ENCODE results near the gene ATP5MC3. TPM values are rescaled to one million over a fixed set of nuclear protein-coding genes. Genes with fewer than 3 reads are reported as not detected.
A peak's percentile ranks its signal among the peaks of the same experiment; 100 is the strongest.

ATP5MC3 gene
- total and polyA plus RNA-seq, 2 donors from 2014 or later, result 189 to 990 TPM

GRCh38 chr2:175143191-175143590 is 38.3 kb downstream of the ATP5MC3 start:
- no peaks in the 10 kb centered on the region for H3K9me3 ChIP-seq (ENCODE audit: control insufficient read depth in 2 of 3, insufficient read depth in 1 of 3, low read length in 3 of 3)
- FAIRE-seq, result peak; percentile 73
- intact Hi-C loops (cut with DNase I), result no loop called here
- no peak overlapping the region for H3K9ac ChIP-seq (ENCODE audit: low read length in 3 of 3)
- no peaks in the 10 kb centered on the region for H3K4me1 ChIP-seq (ENCODE audit: control insufficient read depth in 2 of 3, insufficient read depth in 2 of 3, low read depth in 1 of 3, low read length in 3 of 3)
- DNase-seq, result no peak
- H3K27ac ChIP-seq (ENCODE audit: low read depth in 2 of 2, low read length in 2 of 2), result no peak overlapping the region
- no peak overlapping the region for H3K4me3 ChIP-seq (ENCODE audit: low read length in 3 of 3)
- TF ChIP-seq, protein P1, sequence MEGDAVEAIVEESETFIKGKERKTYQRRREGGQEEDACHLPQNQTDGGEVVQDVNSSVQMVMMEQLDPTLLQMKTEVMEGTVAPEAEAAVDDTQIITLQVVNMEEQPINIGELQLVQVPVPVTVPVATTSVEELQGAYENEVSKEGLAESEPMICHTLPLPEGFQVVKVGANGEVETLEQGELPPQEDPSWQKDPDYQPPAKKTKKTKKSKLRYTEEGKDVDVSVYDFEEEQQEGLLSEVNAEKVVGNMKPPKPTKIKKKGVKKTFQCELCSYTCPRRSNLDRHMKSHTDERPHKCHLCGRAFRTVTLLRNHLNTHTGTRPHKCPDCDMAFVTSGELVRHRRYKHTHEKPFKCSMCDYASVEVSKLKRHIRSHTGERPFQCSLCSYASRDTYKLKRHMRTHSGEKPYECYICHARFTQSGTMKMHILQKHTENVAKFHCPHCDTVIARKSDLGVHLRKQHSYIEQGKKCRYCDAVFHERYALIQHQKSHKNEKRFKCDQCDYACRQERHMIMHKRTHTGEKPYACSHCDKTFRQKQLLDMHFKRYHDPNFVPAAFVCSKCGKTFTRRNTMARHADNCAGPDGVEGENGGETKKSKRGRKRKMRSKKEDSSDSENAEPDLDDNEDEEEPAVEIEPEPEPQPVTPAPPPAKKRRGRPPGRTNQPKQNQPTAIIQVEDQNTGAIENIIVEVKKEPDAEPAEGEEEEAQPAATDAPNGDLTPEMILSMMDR (IDR thresholded peaks at IDR 0.05; ENCODE audit: borderline replicate concordance, extremely low read depth, insufficient read depth), result no peak
- H3K27me3 ChIP-seq (ENCODE audit: control insufficient read depth, insufficient read depth, low read length), result no peaks in the 10 kb centered on the region
- no peaks in the 10 kb centered on the region for H3K36me3 ChIP-seq (ENCODE audit: control insufficient read depth in 2 of 3, insufficient read depth in 3 of 3, low read length in 3 of 3)

GRCh38 chr2:175140332-175140731 is 41.2 kb downstream of the ATP5MC3 start:
- DNase-seq (no peak), FAIRE-seq (no peak)
- TF ChIP-seq, protein P1 (IDR thresholded peaks at IDR 0.05; ENCODE audit: borderline replicate concordance, extremely low read depth, insufficient read depth), result no peak
- Histone ChIP-seq H3K27ac (ENCODE audit: low read depth in 2 of 2, low read length in 2 of 2) (no peak overlapping the region), H3K4me1 (ENCODE audit: control insufficient read depth in 2 of 3, insufficient read depth in 2 of 3, low read depth in 1 of 3, low read length in 3 of 3) (no peaks in the 10 kb centered on the region), H3K36me3 (ENCODE audit: control insufficient read depth in 2 of 3, insufficient read depth in 3 of 3, low read length in 3 of 3) (no peaks in the 10 kb centered on the region), H3K27me3 (ENCODE audit: control insufficient read depth, insufficient read depth, low read length) (no peaks in the 10 kb centered on the region), H3K9ac (ENCODE audit: low read length in 3 of 3) (no peak overlapping the region), H3K9me3 (ENCODE audit: control insufficient read depth in 2 of 3, insufficient read depth in 1 of 3, low read length in 3 of 3) (no peaks in the 10 kb centered on the region), H3K4me3 (ENCODE audit: low read length in 3 of 3) (no peak overlapping the region)
- intact Hi-C loops (cut with DNase I), result no loop called here

DNA sequence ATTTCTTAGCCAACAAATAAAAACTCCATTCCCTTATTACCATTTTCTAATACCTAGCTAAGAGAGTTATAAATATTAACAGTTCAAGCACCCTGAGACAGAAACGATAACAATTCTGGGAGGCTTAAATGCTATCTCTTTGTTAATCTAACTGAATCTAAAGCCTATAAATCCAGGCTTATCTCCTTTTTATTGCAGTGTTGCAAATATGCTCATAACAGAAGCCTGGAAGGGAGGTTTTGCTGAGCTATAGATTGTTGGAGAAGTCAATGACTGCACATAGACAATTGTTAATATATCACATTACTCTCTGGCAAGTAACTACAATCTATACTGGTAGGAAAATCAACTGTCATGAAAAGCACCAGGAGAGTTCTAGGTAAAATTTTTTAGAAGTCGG is 43.7 kb downstream of the ATP5MC3 start:
- TF ChIP-seq, protein P1 (IDR thresholded peaks at IDR 0.05; ENCODE audit: borderline replicate concordance, extremely low read depth, insufficient read depth), result no peak

More for the DNA sequence above, 43.7 kb downstream of the ATP5MC3 start:
- Histone ChIP-seq H3K27me3 (ENCODE audit: control insufficient read depth, insufficient read depth, low read length) (no peaks in the 10 kb centered on the region), H3K9ac (ENCODE audit: low read length in 3 of 3) (no peak overlapping the region), H3K27ac (ENCODE audit: low read depth in 2 of 2, low read length in 2 of 2) (no peak overlapping the region), H3K36me3 (ENCODE audit: control insufficient read depth in 2 of 3, insufficient read depth in 3 of 3, low read length in 3 of 3) (no peaks in the 10 kb centered on the region), H3K4me1 (ENCODE audit: control insufficient read depth in 2 of 3, insufficient read depth in 2 of 3, low read depth in 1 of 3, low read length in 3 of 3) (no peaks in the 10 kb centered on the region), H3K9me3 (ENCODE audit: control insufficient read depth in 2 of 3, insufficient read depth in 1 of 3, low read length in 3 of 3) (no peaks in the 10 kb centered on the region), H3K4me3 (ENCODE audit: low read length in 3 of 3) (no peak overlapping the region)
- no peak for FAIRE-seq
- intact Hi-C loops (cut with DNase I), result no loop called here
- no peak for DNase-seq

Measured in kidney (tissue), 14 donors.